Right hindlimb (tissue), 1 donor: ENCODE data around the gene RALGPS1.

Source experiments
- DNase-seq: peaks from one replicate; pipeline ENCODE4 v3.0.0-alpha.2; 2018

Gene RALGPS1

GRCh38 chr9:127209948-127210640 is 295.5 kb downstream of the RALGPS1 start:
- no peak for DNase-seq

GRCh38 chr9:127210851-127211730 is 296.5 kb downstream of the RALGPS1 start:
- no peak for DNase-seq

GRCh38 chr9:127211983-127212382 is 297.4 kb downstream of the RALGPS1 start:
- DNase-seq, result no peak

- DNase-seq, result no peak
Observed at GRCh38 chr9:127212453-127212852, 297.9 kb downstream of the RALGPS1 start.

- no peak for DNase-seq
Observed at GRCh38 chr9:127213859-127214258, 299.3 kb downstream of the RALGPS1 start.

GRCh38 chr9:127214421-127215267 is 300.1 kb downstream of the RALGPS1 start:
- no peak for DNase-seq

GRCh38 chr9:127215268-127216209 is 301.0 kb downstream of the RALGPS1 start:
- no peak for DNase-seq

GRCh38 chr9:127216210-127216887 is 301.8 kb downstream of the RALGPS1 start:
- no peak for DNase-seq

GRCh38 chr9:127216888-127217217 is 302.3 kb downstream of the RALGPS1 start:
- no peak for DNase-seq

- DNase-seq, result no peak
Observed at GRCh38 chr9:127218818-127219217, 304.2 kb downstream of the RALGPS1 start.

- DNase-seq, result no peak
Observed at GRCh38 chr9:127219520-127219919, 304.9 kb downstream of the RALGPS1 start.

GRCh38 chr9:127221695-127222094 is 307.1 kb downstream of the RALGPS1 start:
- DNase-seq, result no peak

- no peak for DNase-seq
Observed at GRCh38 chr9:127222388-127223095, 308.0 kb downstream of the RALGPS1 start.

GRCh38 chr9:127223266-127223665 is 308.7 kb downstream of the RALGPS1 start:
- no peak for DNase-seq

- DNase-seq, result no peak
Observed at GRCh38 chr9:127223810-127224177, 309.2 kb downstream of the RALGPS1 start.

- DNase-seq, result peak; percentile 93
Observed at GRCh38 chr9:127224178-127224882, 309.7 kb downstream of the RALGPS1 start.

GRCh38 chr9:127224883-127225739 is 310.5 kb downstream of the RALGPS1 start:
- DNase-seq, result peak; percentile 99

GRCh38 chr9:127225801-127226625 is 311.4 kb downstream of the RALGPS1 start:
- no peak for DNase-seq
